Stimulated activated CD4-positive, alpha-beta T cell treated with anti-CD3 and anti-CD28 coated beads, Interleukin-4, amount 100 ng/mL, for 48 hours (primary cell): ENCODE data around the gene ENOX1.

Experiments
- DNase-seq, 2 donors: peaks; one replicate each; pipeline ENCODE4 v3.0.0-alpha.2; 2020; ENCODE audit warnings: low read depth in 2 of 2

The ENOX1 gene

GRCh38 chr13:43389573-43389972 lies 397.2 kb downstream of the ENOX1 start:
- no peak for DNase-seq

DNA sequence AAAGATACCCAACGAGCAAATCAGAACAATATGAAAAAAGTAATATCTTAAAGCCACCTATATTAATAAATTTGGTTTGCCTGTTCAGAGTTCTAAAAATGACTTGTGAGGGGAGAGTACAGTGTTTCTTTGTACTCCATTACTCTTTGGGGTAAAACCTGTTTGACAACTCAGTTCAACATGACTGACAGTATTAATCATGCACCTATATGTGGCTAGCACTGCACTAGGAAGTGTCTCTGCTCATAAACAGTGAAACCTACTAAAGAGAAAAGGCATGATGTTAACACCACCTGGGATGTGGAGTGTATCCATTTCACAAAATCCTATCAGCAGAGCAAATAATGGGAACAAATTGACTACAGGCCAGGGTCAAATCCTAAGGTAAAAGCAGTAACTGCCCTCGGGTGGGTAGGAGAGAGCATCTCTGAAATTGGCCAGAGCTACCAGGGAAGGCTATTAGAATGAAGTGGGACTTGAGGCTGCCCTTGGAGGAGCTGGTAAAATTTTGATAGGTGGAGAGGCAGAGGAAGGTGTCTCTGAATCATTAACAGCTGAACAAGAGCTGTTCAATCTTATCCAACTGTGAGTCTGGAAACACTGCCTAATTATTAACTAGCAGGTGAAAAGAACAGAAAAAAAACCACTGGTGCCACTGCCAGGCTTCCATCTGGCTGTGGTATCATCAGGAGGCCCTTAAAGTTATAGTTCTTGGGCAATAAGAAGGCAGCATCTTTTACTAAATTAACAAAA lies 398.3 kb downstream of the ENOX1 start:
- no peak for DNase-seq

- DNase-seq, result no peak
Observed at GRCh38 chr13:43387880-43388279, 398.9 kb downstream of the ENOX1 start.

GRCh38 chr13:43383498-43384165 lies 403.1 kb downstream of the ENOX1 start:
- DNase-seq, result no peak

DNA sequence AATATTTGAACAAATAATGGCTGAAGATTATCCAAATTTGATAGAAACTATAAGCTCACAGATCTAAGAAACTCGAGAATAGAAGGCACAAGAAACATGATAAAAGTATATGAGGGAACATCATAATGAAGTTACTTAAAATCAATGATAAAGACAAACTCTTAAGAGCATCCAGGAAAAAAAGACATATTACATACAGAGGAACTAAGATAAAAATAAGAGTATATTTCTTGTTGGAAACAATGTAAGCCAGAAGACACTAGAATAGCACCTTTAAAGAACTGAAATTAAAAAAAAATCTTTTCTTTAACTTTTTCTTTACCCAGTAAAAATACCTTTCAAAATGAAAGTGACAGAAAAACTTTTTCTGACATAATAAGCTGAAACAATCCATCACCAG lies 407.0 kb downstream of the ENOX1 start:
- no peak for DNase-seq

- DNase-seq, result no peak
Observed at GRCh38 chr13:43377973-43378372, 408.8 kb downstream of the ENOX1 start.

DNA sequence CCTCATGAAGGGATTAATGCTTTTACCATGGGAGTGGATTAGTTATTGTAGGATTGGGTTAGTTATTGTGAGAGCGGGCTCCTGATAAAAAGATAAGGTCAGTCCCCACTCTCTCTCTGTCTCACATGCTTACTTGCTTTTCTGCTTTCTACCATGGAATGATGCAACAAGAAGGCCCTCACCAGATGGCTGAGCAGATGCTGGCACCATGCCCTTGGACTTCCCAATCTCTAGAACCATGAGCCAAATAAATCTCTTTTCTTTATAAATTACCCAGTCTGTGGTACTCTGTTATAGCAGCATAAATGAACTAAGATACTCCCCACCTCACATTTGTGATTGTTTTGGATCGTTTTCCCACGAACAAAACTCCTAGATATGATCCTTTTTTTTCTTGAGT lies 409.6 kb downstream of the ENOX1 start:
- DNase-seq, result no peak

- DNase-seq, result no peak
Observed at GRCh38 chr13:43376596-43376995, 410.2 kb downstream of the ENOX1 start.

DNA sequence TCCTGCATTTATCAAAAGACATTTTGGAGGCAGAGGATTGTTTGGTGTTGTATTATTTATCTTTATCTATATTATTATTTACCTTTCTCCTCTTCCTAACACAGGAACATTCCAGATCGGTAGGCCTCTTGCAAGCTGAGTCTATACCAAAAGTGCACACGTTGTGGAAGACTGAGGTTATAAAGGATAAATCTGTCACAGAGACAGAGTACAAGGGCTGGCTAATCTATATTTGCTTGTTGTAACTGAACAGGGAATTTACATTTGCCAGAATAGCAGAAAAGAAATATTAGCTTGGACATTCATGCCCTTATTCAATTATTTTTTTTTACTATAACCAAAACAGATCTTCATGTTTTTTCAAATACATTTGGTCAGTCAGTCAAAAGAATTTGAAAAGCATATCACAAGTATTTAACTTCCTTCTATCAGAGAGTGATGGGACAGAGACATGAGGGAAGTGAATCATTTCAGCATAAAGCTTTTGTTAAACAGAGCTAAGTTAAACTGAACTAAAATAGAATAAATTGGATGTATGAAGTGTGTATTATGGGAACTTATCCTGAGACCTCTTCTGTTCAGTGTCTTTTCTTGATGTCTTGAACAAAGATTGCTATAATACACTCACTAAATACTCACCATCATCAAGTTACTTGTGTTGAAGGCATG lies 410.8 kb downstream of the ENOX1 start:
- DNase-seq, result no peak

DNA sequence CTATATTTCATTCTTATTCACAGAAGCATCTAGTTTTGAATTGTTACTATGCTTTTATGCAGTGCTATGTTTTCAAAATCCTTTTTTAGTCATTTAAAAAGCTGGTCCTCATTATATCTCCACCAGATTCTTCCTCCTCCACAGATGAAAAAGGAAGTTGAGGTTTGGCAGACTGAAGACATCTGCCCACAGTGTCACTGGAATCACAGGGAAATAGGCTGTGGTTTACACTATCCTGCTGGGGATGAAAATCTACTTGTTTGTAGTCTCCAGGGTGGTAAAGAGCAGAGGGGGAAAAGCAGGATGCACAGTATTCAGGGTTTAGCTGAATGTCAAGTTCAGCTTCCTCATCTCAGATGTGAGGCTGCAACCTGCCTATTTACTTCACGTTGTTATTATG lies 412.2 kb downstream of the ENOX1 start:
- no peak for DNase-seq

DNA sequence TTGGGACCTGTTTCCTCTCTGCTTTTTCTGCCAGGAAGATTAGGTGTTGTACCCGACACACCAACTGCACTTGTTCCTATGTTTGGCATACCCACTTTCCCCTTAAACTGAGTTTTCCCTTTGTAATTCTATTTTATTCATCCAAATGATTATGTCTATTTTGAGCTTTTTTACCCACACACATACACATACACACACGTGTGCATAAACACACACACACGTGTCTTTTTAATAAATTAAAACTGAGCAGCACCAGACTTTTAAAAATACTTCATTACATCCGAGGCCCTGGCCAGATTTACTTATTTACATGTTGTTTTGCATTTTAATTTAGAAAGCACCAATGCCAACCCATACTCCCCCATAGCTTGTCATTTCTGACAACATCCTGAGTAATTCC lies 413.4 kb downstream of the ENOX1 start:
- DNase-seq, result no peak

DNA sequence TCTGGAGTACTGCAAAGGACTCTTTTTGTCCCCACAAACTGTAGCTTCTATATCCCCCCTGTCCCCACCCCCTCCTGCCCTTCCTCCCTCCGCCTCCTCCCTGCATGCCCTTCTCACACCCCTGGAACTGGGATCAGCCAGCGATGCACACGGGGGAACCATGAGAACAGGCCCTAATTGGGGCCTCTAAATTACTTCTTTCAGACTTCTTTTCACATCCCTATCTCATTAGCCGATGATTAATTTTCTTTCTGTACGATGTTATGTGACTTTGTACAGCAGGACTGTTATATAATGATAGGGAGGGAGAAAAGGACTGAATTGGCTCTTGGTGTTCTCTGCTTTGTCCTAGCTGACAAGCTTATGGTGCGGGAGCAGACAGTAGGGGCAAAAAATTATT lies 415.9 kb downstream of the ENOX1 start:
- no peak for DNase-seq

DNA sequence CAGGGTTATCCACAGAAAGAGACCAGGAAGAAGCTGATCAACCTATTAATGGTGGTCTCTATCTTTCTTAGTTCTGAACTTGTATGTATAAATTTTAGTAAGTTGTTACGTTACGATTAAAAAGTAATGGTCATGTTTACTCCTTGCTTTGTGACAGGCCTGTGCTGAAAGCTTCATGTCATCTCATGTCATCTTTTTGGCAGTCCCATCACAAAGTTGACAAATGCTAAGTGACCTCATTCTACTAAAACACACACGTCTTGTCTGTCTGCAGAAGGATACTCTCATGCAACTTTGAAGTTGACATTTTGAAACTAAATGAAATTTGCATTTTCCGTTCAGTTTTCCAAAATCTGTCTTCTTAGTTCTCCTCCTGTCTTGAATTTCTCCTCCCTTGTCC lies 417.5 kb downstream of the ENOX1 start:
- DNase-seq, result no peak

DNA sequence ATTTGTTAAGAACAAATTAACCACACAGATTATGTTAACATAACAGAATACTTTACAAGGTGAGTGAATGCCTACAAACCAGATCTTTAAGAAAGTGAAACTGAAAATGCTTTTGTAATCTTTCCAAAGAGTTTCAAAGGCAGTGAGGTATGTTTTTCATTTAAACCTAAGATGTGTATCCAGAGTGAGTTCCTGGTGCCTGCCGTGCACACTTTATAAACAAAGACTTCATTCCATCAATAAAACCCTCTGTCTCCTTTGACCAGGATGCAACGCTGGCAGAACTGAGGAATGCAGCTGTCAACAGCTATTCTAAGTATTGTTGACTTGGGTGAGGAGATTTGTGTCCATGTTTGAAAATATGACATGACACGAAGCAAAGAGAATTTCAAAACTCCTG lies 418.8 kb downstream of the ENOX1 start:
- DNase-seq, result no peak

GRCh38 chr13:43365039-43365344 lies 421.8 kb downstream of the ENOX1 start:
- no peak for DNase-seq

GRCh38 chr13:43364210-43365038 lies 422.3 kb downstream of the ENOX1 start:
- no peak for DNase-seq

DNA sequence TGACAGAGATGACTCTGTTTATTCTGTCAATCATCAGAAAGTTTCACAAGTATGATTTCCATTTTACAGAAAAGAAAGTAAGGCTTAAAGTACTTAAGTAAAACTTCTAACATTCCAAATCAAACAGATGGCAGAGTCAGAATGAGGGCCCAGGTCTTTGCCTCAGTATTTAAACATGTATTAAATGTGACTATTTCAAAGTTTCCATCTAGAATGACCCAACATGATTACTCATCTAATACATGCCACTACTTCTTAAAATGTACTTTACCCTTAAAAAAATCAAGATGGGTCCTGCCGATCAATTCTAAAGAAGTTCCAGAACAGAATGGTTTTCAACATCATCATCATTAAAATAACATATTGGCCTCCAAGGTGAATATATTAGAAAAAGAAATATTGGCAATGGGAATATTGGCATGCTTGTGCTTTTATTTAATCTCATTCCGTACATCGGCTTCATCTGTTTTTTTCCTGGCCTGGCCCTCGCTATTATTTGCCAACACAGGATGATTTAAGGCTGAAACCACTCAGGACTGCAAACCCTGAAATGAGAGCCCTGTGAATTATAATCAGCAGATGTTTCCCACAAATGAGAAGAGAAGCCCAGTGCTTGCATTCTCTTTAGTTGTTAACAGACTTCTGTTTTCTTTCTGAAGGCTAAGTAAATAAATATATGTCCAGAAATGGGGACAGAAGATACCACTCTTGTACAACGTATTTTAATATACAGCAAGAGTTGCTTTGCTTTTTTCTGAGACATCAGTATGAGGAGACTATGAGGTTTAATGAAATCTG lies 423.4 kb downstream of the ENOX1 start:
- no peak for DNase-seq

GRCh38 chr13:43362556-43362955 lies 424.2 kb downstream of the ENOX1 start:
- DNase-seq, result no peak

GRCh38 chr13:43360892-43361610 lies 425.7 kb downstream of the ENOX1 start:
- DNase-seq, result no peak

DNA sequence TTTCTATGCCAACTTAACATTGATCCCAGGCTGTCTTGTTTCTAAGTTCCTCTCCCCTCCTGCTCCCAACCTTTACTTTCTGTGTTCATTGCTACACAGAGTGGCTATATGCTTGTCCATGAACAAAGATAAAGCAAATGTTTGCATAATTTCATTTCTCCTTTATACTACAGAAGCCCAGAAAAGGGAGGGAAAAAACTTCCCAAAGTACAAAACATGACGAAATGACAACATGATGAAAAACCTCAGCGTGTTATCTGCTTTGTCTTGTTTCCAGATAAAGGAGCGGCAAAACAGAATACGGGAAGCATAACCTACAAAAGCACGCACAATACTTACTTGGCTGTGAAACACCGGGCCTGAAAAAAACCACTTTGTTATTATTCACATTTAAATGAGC lies 426.6 kb downstream of the ENOX1 start:
- no peak for DNase-seq

DNA sequence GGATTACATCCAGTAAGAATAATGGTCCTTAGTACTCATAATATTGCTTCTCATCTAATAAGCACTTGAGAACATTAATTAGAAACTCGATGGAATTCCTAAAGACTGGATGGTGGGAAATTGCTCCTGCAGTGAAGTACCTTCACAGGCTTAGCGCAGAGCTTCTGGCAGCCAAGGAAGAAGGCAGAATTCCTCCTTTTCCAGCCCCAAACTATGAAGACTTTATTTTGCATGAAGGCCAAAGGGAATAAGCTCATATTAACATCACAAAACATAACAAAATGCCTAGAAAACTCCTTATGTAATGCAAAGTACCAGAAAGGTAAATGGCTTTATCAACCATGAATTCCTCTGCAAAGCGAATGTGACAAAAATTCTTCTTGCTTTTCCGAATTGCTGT lies 427.2 kb downstream of the ENOX1 start:
- DNase-seq, result no peak
